HUES48 (cell line): ENCODE results near the gene SOHLH2.

Experiments
- H3K27ac ChIP-seq: one replicate; pipeline ENCODE4 v1.7.0; 2013; ENCODE audit warnings: low read depth, low read length, inconsistent platforms
- H3K27me3 ChIP-seq: 2 replicates; pipeline ENCODE4 v1.6.1; 2013; ENCODE audit warnings: mild to moderate bottlenecking, low read length; ENCODE audit not compliant: control insufficient read depth, insufficient read depth
- H3K36me3 ChIP-seq: 2 replicates; pipeline ENCODE4 v1.6.1; 2013; ENCODE audit warnings: low read length; ENCODE audit not compliant: control insufficient read depth, insufficient read depth
- H3K4me1 ChIP-seq: 2 replicates; pipeline ENCODE4 v1.6.1; 2013; ENCODE audit warnings: mild to moderate bottlenecking, low read length; ENCODE audit not compliant: control insufficient read depth, insufficient read depth
- H3K4me3 ChIP-seq: 2 replicates; pipeline ENCODE4 v1.5.1; 2013; ENCODE audit warnings: mild to moderate bottlenecking, low read depth, low read length
- H3K9ac ChIP-seq: 2 replicates; pipeline ENCODE4 v1.6.1; 2013; ENCODE audit warnings: mild to moderate bottlenecking, low read depth, low read length, moderate library complexity
- H3K9me3 ChIP-seq: 2 replicates; pipeline ENCODE4 v1.6.1; 2013; ENCODE audit warnings: low read length; ENCODE audit not compliant: control insufficient read depth, insufficient read depth

The SOHLH2 gene

GRCh38 chr13:36214163-36214921, at the start of gene SOHLH2:
SOHLH2 (minus strand) TSS chr13:36214556; CDS start chr13:36214526, 30 bp downstream.
- H3K9me3 ChIP-seq = peaks cover 3% of the 10 kb centered on the region
- no peak within 1 kb of the TSS for H3K27ac ChIP-seq
- no peak within 1 kb of the TSS for H3K9ac ChIP-seq
- H3K4me3 ChIP-seq = no peak within 1 kb of the TSS
- no peaks in the 10 kb centered on the region for H3K27me3 ChIP-seq
- H3K36me3 ChIP-seq = no peaks in the 10 kb centered on the region
- peaks cover 24% of the 10 kb centered on the region for H3K4me1 ChIP-seq

- Histone ChIP-seq H3K36me3 (peaks cover 14% of the 10 kb centered on the region; the same call in 1 of the 2 replicates), H3K27ac (no peak overlapping the region), H3K27me3 (no peaks in the 10 kb centered on the region), H3K4me1 (peaks cover 10% of the 10 kb centered on the region), H3K9ac (no peak overlapping the region), H3K9me3 (no peaks in the 10 kb centered on the region), H3K4me3 (no peak overlapping the region)
These were observed 47.6 kb upstream of the SOHLH2 start for GRCh38 chr13:36261976-36262375.

- no peak overlapping the region for H3K9ac ChIP-seq
- no peak overlapping the region for H3K4me3 ChIP-seq
- H3K27ac ChIP-seq = no peak overlapping the region
- peaks cover 10% of the 10 kb centered on the region for H3K4me1 ChIP-seq
- no peaks in the 10 kb centered on the region for H3K9me3 ChIP-seq
- H3K27me3 ChIP-seq = no peaks in the 10 kb centered on the region
- H3K36me3 ChIP-seq = peaks cover 13% of the 10 kb centered on the region; the same call in 1 of the 2 replicates
These were observed 46.7 kb upstream of the SOHLH2 start for GRCh38 chr13:36261011-36261410.

GRCh38 chr13:36259361-36260137, 45.2 kb upstream of the SOHLH2 start:
- Histone ChIP-seq H3K9me3 (no peaks in the 10 kb centered on the region), H3K27me3 (no peaks in the 10 kb centered on the region)

GRCh38 chr13:36258831-36259230, 44.5 kb upstream of the SOHLH2 start:
- Histone ChIP-seq H3K4me3 (no peak overlapping the region), H3K27me3 (no peaks in the 10 kb centered on the region), H3K9ac (no peak overlapping the region), H3K36me3 (peaks cover 16% of the 10 kb centered on the region), H3K27ac (no peak overlapping the region), H3K9me3 (no peaks in the 10 kb centered on the region), H3K4me1 (peaks cover 10% of the 10 kb centered on the region)

More at GRCh38 chr13:36259361-36260137, 45.2 kb upstream of the SOHLH2 start:
- H3K36me3 ChIP-seq = peaks cover 16% of the 10 kb centered on the region
- H3K4me3 ChIP-seq = no peak overlapping the region
- peaks cover 10% of the 10 kb centered on the region for H3K4me1 ChIP-seq
- no peak overlapping the region for H3K9ac ChIP-seq
- H3K27ac ChIP-seq = no peak overlapping the region

- Histone ChIP-seq H3K4me3 (no peak overlapping the region), H3K9me3 (no peaks in the 10 kb centered on the region), H3K36me3 (peaks cover 57% of the 10 kb centered on the region), H3K27ac (no peak overlapping the region), H3K4me1 (no peaks in the 10 kb centered on the region), H3K9ac (no peak overlapping the region), H3K27me3 (no peaks in the 10 kb centered on the region)
These were observed 37.2 kb upstream of the SOHLH2 start for GRCh38 chr13:36251526-36251925.

GRCh38 chr13:36251017-36251416, 36.7 kb upstream of the SOHLH2 start:
- H3K27ac ChIP-seq = no peak overlapping the region
- H3K4me1 ChIP-seq = no peaks in the 10 kb centered on the region
- H3K9me3 ChIP-seq = no peaks in the 10 kb centered on the region
- H3K27me3 ChIP-seq = no peaks in the 10 kb centered on the region
- no peak overlapping the region for H3K9ac ChIP-seq
- H3K36me3 ChIP-seq = peaks cover 60% of the 10 kb centered on the region
- no peak overlapping the region for H3K4me3 ChIP-seq

- Histone ChIP-seq H3K4me3 (no peak overlapping the region), H3K27me3 (no peaks in the 10 kb centered on the region), H3K4me1 (no peaks in the 10 kb centered on the region), H3K9ac (no peak overlapping the region), H3K27ac (no peak overlapping the region), H3K36me3 (peaks cover 72% of the 10 kb centered on the region), H3K9me3 (no peaks in the 10 kb centered on the region)
These were observed 34.3 kb upstream of the SOHLH2 start for GRCh38 chr13:36248700-36249099.

- no peaks in the 10 kb centered on the region for H3K27me3 ChIP-seq
- H3K4me1 ChIP-seq = no peaks in the 10 kb centered on the region
- H3K9me3 ChIP-seq = no peaks in the 10 kb centered on the region
- no peak overlapping the region for H3K9ac ChIP-seq
- H3K36me3 ChIP-seq = peaks cover 81% of the 10 kb centered on the region
- H3K4me3 ChIP-seq = no peak overlapping the region
- H3K27ac ChIP-seq = no peak overlapping the region
These were observed 30.6 kb upstream of the SOHLH2 start for GRCh38 chr13:36244990-36245389.

- Histone ChIP-seq H3K4me3 (no peak overlapping the region), H3K27ac (no peak overlapping the region), H3K9ac (no peak overlapping the region), H3K27me3 (no peaks in the 10 kb centered on the region), H3K9me3 (no peaks in the 10 kb centered on the region), H3K36me3 (peaks cover 80% of the 10 kb centered on the region), H3K4me1 (no peaks in the 10 kb centered on the region)
These were observed 29.7 kb upstream of the SOHLH2 start for GRCh38 chr13:36244073-36244472.

- H3K4me3 ChIP-seq = no peak overlapping the region
- H3K9ac ChIP-seq = no peak overlapping the region
- H3K9me3 ChIP-seq = no peaks in the 10 kb centered on the region
- H3K36me3 ChIP-seq = peaks cover 75% of the 10 kb centered on the region
- no peak overlapping the region for H3K27ac ChIP-seq
- H3K27me3 ChIP-seq = no peaks in the 10 kb centered on the region
- H3K4me1 ChIP-seq = no peaks in the 10 kb centered on the region
These were observed 28.4 kb upstream of the SOHLH2 start for GRCh38 chr13:36242761-36243160.
